ENCODE data around the gene NKAPL. TPM values are rescaled to one million over a fixed set of nuclear protein-coding genes. Genes with fewer than 3 reads are reported as not detected.

Gene NKAPL
- total RNA-seq, 1 donor from 2014 or later = not detected

DNA sequence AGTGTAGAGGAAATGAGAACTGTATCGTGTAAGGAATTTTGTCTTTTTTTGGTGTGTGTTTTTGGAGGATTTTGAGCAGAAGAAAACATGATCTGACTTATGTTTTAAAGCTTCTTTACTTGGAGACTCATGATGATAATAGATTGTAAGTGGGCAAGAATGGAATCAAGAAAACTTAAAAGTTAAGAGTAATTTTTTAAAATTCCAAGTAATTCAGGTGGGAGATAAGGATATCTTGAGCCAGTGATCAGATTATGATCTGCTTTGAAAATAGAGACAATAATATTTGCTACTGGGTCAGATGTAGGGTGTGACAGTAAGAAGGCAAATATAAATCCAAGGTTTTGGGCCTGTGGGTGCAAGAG, 8.6 kb downstream of the NKAPL start:
- Mint-ChIP-seq H3K36me3 (ENCODE audit: low read depth) (no peaks in the 10 kb centered on the region), H3K4me1 (no peaks in the 10 kb centered on the region), H3K4me3 (no peak overlapping the region), H3K27ac (ENCODE audit: unreplicated experiment) (no peak overlapping the region), H3K9me3 (no peaks in the 10 kb centered on the region), H3K27me3 (ENCODE audit: low read depth) (peaks cover 21% of the 10 kb centered on the region)
- no peak for DNase-seq (ENCODE audit: low read depth, low spot score)
- TF ChIP-seq, protein P1, sequence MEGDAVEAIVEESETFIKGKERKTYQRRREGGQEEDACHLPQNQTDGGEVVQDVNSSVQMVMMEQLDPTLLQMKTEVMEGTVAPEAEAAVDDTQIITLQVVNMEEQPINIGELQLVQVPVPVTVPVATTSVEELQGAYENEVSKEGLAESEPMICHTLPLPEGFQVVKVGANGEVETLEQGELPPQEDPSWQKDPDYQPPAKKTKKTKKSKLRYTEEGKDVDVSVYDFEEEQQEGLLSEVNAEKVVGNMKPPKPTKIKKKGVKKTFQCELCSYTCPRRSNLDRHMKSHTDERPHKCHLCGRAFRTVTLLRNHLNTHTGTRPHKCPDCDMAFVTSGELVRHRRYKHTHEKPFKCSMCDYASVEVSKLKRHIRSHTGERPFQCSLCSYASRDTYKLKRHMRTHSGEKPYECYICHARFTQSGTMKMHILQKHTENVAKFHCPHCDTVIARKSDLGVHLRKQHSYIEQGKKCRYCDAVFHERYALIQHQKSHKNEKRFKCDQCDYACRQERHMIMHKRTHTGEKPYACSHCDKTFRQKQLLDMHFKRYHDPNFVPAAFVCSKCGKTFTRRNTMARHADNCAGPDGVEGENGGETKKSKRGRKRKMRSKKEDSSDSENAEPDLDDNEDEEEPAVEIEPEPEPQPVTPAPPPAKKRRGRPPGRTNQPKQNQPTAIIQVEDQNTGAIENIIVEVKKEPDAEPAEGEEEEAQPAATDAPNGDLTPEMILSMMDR (conservative IDR thresholded peaks at IDR 0.05) = no peak

DNA sequence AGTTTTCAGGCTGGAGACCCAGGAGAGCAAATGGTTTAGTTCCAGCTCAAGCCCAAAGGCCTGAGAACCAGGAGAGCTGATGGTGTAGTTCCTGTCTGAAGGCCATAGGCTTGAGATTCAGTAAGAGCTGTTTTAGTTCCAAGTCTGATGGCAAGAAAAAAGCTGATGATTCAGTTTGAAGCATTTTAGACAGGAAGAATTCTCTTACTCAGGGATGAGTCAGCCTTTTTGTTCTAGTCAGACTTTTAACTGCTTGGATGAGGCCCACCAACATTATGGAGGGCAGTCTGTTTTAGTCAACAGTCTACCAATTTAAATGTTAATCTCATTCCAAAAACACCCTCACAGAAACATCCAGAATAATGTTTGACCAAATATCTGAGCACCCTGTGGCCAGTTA, 10.4 kb downstream of the NKAPL start:
- Mint-ChIP-seq H3K9me3 (no peaks in the 10 kb centered on the region), H3K36me3 (ENCODE audit: low read depth) (no peaks in the 10 kb centered on the region), H3K27ac (ENCODE audit: unreplicated experiment) (no peak overlapping the region), H3K4me3 (no peak overlapping the region), H3K4me1 (no peaks in the 10 kb centered on the region), H3K27me3 (ENCODE audit: low read depth) (peaks cover 6% of the 10 kb centered on the region)
- no peak for DNase-seq (ENCODE audit: low read depth, low spot score)
- TF ChIP-seq, protein P1 (conservative IDR thresholded peaks at IDR 0.05) = no peak

DNA sequence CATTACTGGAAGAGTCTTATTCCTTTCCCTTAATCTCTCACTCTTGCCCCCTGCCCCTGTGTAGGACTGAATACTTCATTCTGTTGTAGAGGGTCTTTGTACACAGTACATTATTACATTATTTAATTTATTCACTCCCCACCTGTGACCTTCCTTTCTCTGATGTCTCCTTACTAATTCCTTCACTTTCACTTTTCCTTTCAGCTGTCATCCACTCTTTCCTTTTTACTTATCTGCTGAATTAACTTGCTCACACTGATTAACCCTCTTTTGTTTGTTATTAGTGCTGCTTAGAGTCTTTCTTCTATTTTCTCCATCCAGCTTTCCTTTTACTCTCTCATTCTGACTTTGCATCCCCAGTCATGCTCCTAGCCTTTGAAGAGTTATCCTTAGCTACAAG, 15.8 kb downstream of the NKAPL start:
- Mint-ChIP-seq H3K27ac (ENCODE audit: unreplicated experiment) (no peak overlapping the region), H3K27me3 (ENCODE audit: low read depth) (no peaks in the 10 kb centered on the region), H3K9me3 (no peaks in the 10 kb centered on the region), H3K4me3 (no peak overlapping the region), H3K4me1 (no peaks in the 10 kb centered on the region), H3K36me3 (ENCODE audit: low read depth) (peaks cover 2% of the 10 kb centered on the region)
- TF ChIP-seq, protein P1 (conservative IDR thresholded peaks at IDR 0.05) = no peak
- no peak for DNase-seq (ENCODE audit: low read depth, low spot score)

DNA sequence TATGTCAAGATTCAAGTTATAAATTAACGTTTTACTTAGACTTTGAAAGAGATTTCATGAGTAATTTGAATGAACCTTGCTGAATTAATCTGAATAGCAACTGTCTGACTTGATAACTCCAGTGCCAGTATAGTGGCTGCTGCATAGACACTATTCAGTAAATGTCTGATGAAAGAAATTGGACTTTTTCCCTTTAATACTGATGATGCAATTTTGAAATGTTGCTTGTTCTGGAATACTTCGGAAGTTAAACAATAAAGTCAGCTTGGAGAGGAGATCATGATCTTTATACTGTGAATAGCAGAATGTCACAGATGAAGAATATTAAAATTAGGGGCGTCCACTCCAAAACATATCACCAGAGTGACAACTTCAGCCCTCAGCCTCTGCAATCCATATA, 18.6 kb downstream of the NKAPL start:
- no peak overlapping the region for H3K4me3 Mint-ChIP-seq
- DNase-seq (ENCODE audit: low read depth, low spot score) = no peak
- TF ChIP-seq, protein P1 (conservative IDR thresholded peaks at IDR 0.05) = no peak
- no peaks in the 10 kb centered on the region for H3K27me3 Mint-ChIP-seq (ENCODE audit: low read depth)
- peaks cover 7% of the 10 kb centered on the region for H3K36me3 Mint-ChIP-seq (ENCODE audit: low read depth)
- H3K9me3 Mint-ChIP-seq = no peaks in the 10 kb centered on the region
- peaks cover 11% of the 10 kb centered on the region for H3K4me1 Mint-ChIP-seq
- no peak overlapping the region for H3K27ac Mint-ChIP-seq (ENCODE audit: unreplicated experiment)

DNA sequence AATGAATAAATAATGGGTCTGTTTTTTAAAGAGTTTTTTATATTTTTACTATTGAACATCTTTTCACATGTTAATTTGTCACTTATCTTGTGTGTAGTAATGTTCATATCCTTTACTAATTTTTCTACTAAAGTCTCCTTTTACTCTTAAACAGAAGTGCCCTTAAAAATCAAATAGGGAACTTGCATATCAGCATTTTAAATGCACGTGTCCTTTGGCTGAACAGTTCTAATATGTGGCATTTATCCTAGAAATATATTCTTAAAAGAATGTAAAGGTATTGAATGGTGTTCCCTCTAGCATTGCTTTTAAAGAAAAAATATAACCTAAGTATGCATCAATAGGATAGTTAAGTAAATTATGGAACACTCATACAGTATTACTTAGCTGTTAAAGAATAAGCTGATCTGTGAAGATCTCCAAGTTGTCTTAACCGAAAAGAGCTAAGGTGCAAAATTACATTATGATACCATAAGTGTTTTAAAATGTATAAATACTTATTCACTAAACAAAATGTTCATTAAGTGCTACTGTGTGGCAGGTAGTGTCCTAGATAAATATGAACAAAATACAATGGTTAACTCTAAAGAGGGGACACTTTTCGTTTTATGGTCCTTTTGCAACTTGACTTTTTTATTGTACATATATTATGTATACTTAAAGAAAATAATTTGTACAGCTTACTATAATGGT, 21.6 kb downstream of the NKAPL start:
- H3K27ac Mint-ChIP-seq (ENCODE audit: unreplicated experiment) = no peak overlapping the region
- H3K36me3 Mint-ChIP-seq (ENCODE audit: low read depth) = peaks cover 17% of the 10 kb centered on the region
- TF ChIP-seq, protein P1 (conservative IDR thresholded peaks at IDR 0.05) = no peak
- DNase-seq (ENCODE audit: low read depth, low spot score) = no peak
- H3K4me1 Mint-ChIP-seq = peaks cover 18% of the 10 kb centered on the region
- peak overlapping the region; percentile 97 for H3K4me3 Mint-ChIP-seq
- H3K9me3 Mint-ChIP-seq = no peaks in the 10 kb centered on the region
- no peaks in the 10 kb centered on the region for H3K27me3 Mint-ChIP-seq (ENCODE audit: low read depth)
